ENCODE results near the gene FAM98C.
A peak's percentile ranks its signal among the peaks of the same experiment; 100 is the strongest.
"Not testable (repeated sequence)": the region's sequence is repeated elsewhere in the genome, so short reads cannot be mapped to it uniquely, and the experiment has no call there.

FAM98C gene

GRCh38 chr19:38402967-38403674 lies at the start of gene FAM98C:
Gene FAM98C, plus strand, starts transcription at chr19:38403093. Its CDS starts 61 bp downstream, at chr19:38403154.
- peak; percentile 98 for DNase-seq

- DNase-seq, result no peak
Observed at GRCh38 chr19:38355728-38356725, 46.9 kb upstream of the FAM98C start.

GRCh38 chr19:38358071-38358470 lies 44.8 kb upstream of the FAM98C start:
- no peak for DNase-seq

- DNase-seq, result no peak
Observed at GRCh38 chr19:38359242-38360021, 43.5 kb upstream of the FAM98C start.

- no peak for DNase-seq
Observed at GRCh38 chr19:38360351-38360750, 42.5 kb upstream of the FAM98C start.

GRCh38 chr19:38360839-38361631 lies 41.9 kb upstream of the FAM98C start:
- no peak for DNase-seq

GRCh38 chr19:38361633-38362075 lies 41.2 kb upstream of the FAM98C start:
- DNase-seq, result peak; percentile 74

GRCh38 chr19:38362076-38362945 lies 40.6 kb upstream of the FAM98C start:
- peak; percentile 73 for DNase-seq

GRCh38 chr19:38362946-38363688 lies 39.8 kb upstream of the FAM98C start:
- DNase-seq, result not testable (repeated sequence)

GRCh38 chr19:38367041-38367440 lies 35.9 kb upstream of the FAM98C start:
- DNase-seq, result no peak

GRCh38 chr19:38369584-38369983 lies 33.3 kb upstream of the FAM98C start:
- DNase-seq, result no peak

- DNase-seq, result no peak
Observed at GRCh38 chr19:38370299-38370698, 32.6 kb upstream of the FAM98C start.

GRCh38 chr19:38371081-38371480 lies 31.8 kb upstream of the FAM98C start:
- DNase-seq, result no peak

- no peak for DNase-seq
Observed at GRCh38 chr19:38373907-38374331, 29.0 kb upstream of the FAM98C start.

- DNase-seq, result peak; percentile 97
Observed at GRCh38 chr19:38374332-38375097, 28.4 kb upstream of the FAM98C start, which contains the start of gene PSMD8. Gene PSMD8, plus strand, starts transcription at chr19:38374571. Its CDS starts 31 bp downstream, at chr19:38374602.

- no peak for DNase-seq
Observed at GRCh38 chr19:38375098-38375493, 27.8 kb upstream of the FAM98C start.

- DNase-seq, result no peak
Observed at GRCh38 chr19:38375748-38376147, 27.1 kb upstream of the FAM98C start.

- DNase-seq, result no peak
Observed at GRCh38 chr19:38376576-38376975, 26.3 kb upstream of the FAM98C start.

GRCh38 chr19:38377052-38377451 lies 25.8 kb upstream of the FAM98C start:
- no peak for DNase-seq
